ENCODE data around the gene MARCHF10. TPM values are rescaled to one million over a fixed set of nuclear protein-coding genes. Genes with fewer than 3 reads are reported as not detected.

MARCHF10 gene
- total RNA-seq, 2 experiments from 2014 or later: 0.08 to 0.14 TPM

DNA sequence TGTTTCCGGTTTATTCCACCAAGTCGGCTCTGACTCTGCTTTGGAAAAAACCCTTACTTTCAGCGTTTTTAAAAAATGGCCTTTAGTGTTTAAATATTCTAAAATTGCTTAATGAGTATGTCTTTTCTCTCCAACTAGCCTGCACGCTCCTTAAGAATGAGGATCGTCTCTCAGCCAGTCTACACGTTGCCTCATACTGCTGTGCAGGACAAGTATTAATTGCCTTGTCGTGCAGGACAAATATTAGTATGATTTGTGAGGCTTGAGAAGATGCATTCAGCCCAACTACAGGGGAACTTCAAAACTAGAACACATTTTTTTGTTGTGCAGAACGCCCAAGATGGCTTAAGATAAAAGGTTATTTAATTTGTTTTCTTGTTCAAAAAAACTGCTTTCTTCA, 61.2 kb downstream of the MARCHF10 start:
- POLR2A ChIA-PET: no interaction called here
- Mint-ChIP-seq H3K4me1 (no peaks in the 10 kb centered on the region), H3K27me3 (peaks cover 5% of the 10 kb centered on the region), H3K9me3 (no peaks in the 10 kb centered on the region), H3K36me3 (no peaks in the 10 kb centered on the region), H3K4me3 (no peak overlapping the region), H3K27ac (no peak overlapping the region)
- ATAC-seq (ENCODE audit: low read depth) (no peak), DNase-seq (no peak)

DNA sequence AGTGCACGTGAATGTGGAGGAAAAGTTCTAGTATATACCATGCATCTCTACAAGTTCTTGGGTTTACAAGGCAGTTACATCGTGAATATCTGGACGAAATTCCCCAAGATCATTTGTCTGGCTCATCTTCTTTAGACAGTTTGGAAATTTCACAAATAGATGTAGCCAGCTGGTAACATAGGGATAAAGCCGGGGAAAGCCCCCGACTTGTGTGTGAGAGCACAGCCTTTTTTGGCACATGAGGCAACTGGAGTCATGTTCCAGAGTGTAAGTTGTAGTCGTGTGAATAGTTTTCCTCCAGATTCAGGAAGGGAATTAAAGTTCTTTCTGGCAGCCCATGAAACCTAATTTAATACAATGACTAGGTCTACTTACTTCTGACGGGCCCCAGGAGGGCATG, 62.3 kb downstream of the MARCHF10 start:
- POLR2A ChIA-PET: no interaction called here
- no peak for ATAC-seq (ENCODE audit: low read depth)
- Mint-ChIP-seq H3K9me3 (no peaks in the 10 kb centered on the region), H3K27ac (no peak overlapping the region), H3K27me3 (peaks cover 5% of the 10 kb centered on the region), H3K4me1 (no peaks in the 10 kb centered on the region), H3K36me3 (no peaks in the 10 kb centered on the region), H3K4me3 (no peak overlapping the region)
- DNase-seq: no peak

DNA sequence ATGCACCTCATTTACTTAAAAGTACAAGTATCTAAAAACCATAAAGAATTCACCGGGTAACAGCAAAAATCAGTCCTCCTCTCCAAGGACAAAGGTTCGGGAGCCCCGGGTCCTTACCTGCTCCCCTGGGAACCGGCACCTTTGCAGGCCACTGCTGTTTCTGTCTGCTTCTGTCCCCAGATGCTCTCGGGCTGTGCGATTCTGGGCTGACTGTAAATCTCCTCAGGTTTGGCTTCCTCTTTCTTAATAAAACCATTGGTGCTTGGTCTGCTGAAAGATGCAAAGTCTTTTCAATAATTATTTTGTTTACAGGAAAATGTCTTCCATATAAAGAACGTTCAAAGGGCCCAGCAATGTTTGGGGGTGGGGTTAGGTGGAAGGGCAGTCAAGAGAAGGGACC, 63.9 kb downstream of the MARCHF10 start:
- H3K4me3 Mint-ChIP-seq: no peak overlapping the region
- POLR2A ChIA-PET: no interaction called here
- peaks cover 5% of the 10 kb centered on the region for H3K27me3 Mint-ChIP-seq

DNA sequence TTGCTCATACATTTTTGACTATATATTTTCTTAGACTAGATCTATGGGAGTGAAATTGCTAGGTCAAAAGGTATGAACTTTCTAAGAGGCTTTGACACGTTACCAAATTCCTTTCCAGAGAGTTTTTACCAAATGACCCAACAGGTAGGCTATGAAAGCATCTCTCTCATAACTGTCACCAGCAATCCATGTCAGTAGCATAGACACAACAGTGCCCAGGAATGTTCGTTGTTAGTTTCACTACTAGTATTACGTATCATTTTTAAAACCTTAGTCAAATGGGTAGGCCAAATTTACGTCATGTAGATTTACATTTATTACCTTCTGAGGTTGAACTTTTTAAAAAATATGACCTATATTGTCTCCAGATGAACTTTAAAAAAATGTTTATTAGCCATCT, 66.8 kb downstream of the MARCHF10 start:
- no peaks in the 10 kb centered on the region for H3K9me3 Mint-ChIP-seq
- ATAC-seq (ENCODE audit: low read depth) (no peak), DNase-seq (no peak)
- H3K36me3 Mint-ChIP-seq: no peaks in the 10 kb centered on the region
- no peak overlapping the region for H3K27ac Mint-ChIP-seq
- no peaks in the 10 kb centered on the region for H3K4me1 Mint-ChIP-seq
- POLR2A ChIA-PET: no interaction called here
- H3K4me3 Mint-ChIP-seq: no peak overlapping the region
- H3K27me3 Mint-ChIP-seq: peaks cover 7% of the 10 kb centered on the region

More for the DNA sequence above, 63.9 kb downstream of the MARCHF10 start:
- Mint-ChIP-seq H3K36me3 (no peaks in the 10 kb centered on the region), H3K4me1 (no peaks in the 10 kb centered on the region), H3K9me3 (no peaks in the 10 kb centered on the region), H3K27ac (no peak overlapping the region)
- DNase-seq (no peak), ATAC-seq (ENCODE audit: low read depth) (no peak)

GRCh38 chr17:62739645-62740388, 68.3 kb downstream of the MARCHF10 start:
- Mint-ChIP-seq H3K4me3 (no peak overlapping the region), H3K27ac (no peak overlapping the region), H3K4me1 (no peaks in the 10 kb centered on the region), H3K27me3 (peaks cover 6% of the 10 kb centered on the region), H3K36me3 (no peaks in the 10 kb centered on the region), H3K9me3 (no peaks in the 10 kb centered on the region)
- ATAC-seq (ENCODE audit: low read depth): no peak
- POLR2A ChIA-PET: no interaction called here
- no peak for DNase-seq

DNA sequence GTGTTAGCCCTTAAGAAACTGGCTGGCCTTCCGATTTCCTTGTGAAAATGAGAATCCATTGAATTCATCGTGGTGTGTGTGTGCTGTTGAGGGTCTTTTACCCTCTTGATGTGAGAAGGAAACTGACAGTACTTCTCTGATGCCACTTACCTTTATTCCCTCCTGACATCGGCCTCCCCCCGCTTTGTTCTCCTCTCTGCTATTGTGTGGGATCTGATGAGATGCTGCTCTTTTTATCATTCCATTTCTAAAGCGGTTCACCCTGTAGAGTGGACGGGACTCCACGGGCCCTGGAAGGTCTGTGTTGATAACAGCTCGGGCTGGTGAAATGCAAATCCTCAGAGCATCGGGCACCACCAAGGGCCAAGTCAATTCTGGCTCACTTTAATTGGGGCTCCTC, 69.8 kb downstream of the MARCHF10 start:
- DNase-seq: no peak
- ATAC-seq (ENCODE audit: low read depth): no peak
- POLR2A ChIA-PET: no interaction called here
- Mint-ChIP-seq H3K9me3 (no peaks in the 10 kb centered on the region), H3K4me1 (no peaks in the 10 kb centered on the region), H3K27ac (no peak overlapping the region), H3K36me3 (no peaks in the 10 kb centered on the region), H3K4me3 (no peak overlapping the region), H3K27me3 (peaks cover 16% of the 10 kb centered on the region)

- Mint-ChIP-seq H3K36me3 (no peaks in the 10 kb centered on the region), H3K4me1 (no peaks in the 10 kb centered on the region), H3K9me3 (no peaks in the 10 kb centered on the region), H3K27ac (no peak overlapping the region), H3K4me3 (no peak overlapping the region), H3K27me3 (peaks cover 16% of the 10 kb centered on the region)
- ATAC-seq (ENCODE audit: low read depth) (no peak), DNase-seq (no peak)
- POLR2A ChIA-PET: no interaction called here
Measured at GRCh38 chr17:62737513-62737912, 70.6 kb downstream of the MARCHF10 start.

- Mint-ChIP-seq H3K4me3 (no peak overlapping the region), H3K4me1 (no peaks in the 10 kb centered on the region), H3K27me3 (peaks cover 20% of the 10 kb centered on the region), H3K27ac (no peak overlapping the region), H3K36me3 (no peaks in the 10 kb centered on the region), H3K9me3 (no peaks in the 10 kb centered on the region)
- POLR2A ChIA-PET: no interaction called here
- ATAC-seq (ENCODE audit: low read depth) (no peak), DNase-seq (no peak)
Measured at GRCh38 chr17:62735044-62735651, 73.0 kb downstream of the MARCHF10 start.

- Mint-ChIP-seq H3K4me3 (no peak overlapping the region), H3K27me3 (peaks cover 28% of the 10 kb centered on the region), H3K27ac (no peak overlapping the region), H3K9me3 (no peaks in the 10 kb centered on the region), H3K36me3 (no peaks in the 10 kb centered on the region), H3K4me1 (no peaks in the 10 kb centered on the region)
- DNase-seq: no peak
- POLR2A ChIA-PET: no interaction called here
- ATAC-seq (ENCODE audit: low read depth): no peak
Measured at GRCh38 chr17:62732125-62732524, 76.0 kb downstream of the MARCHF10 start.

- Mint-ChIP-seq H3K27me3 (peaks cover 37% of the 10 kb centered on the region), H3K4me1 (peaks cover 12% of the 10 kb centered on the region), H3K9me3 (no peaks in the 10 kb centered on the region), H3K36me3 (no peaks in the 10 kb centered on the region), H3K4me3 (no peak overlapping the region), H3K27ac (no peak overlapping the region)
- no peak for ATAC-seq (ENCODE audit: low read depth)
- DNase-seq: no peak
- POLR2A ChIA-PET: no interaction called here
Measured at GRCh38 chr17:62727916-62728672, 80.0 kb downstream of the MARCHF10 start.

DNA sequence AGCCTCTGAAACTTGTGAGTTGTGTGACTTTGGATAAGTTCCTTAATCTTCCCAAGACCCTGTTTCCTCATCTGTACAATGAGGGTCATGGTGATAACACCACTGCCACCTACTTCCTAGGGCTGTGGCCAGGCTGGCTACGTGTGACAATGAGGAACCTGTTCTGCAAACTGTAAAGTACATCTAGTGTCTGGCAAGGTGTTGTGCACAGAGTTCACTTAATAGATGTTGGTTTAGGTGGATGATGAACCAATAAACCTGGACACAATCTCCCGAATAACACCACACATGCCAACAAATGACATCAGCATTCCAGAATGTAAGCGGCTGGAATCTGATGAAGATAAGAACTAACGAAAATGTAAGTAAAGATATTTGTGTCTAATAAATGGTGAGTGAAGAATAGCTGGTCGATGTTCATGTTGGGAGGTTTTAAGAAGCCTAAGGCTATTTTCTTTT, 82.3 kb downstream of the MARCHF10 start:
- ATAC-seq (ENCODE audit: low read depth) (no peak), DNase-seq (no peak)
- Mint-ChIP-seq H3K27ac (no peak overlapping the region), H3K36me3 (no peaks in the 10 kb centered on the region), H3K4me3 (no peak overlapping the region), H3K4me1 (peaks cover 12% of the 10 kb centered on the region), H3K9me3 (no peaks in the 10 kb centered on the region), H3K27me3 (peaks cover 52% of the 10 kb centered on the region)
- POLR2A ChIA-PET: interaction anchor here (1.5 kb wide), 1 partner anchor 9 kb away, joined by 3 read pairs; no protein-coding TSS in a partner anchor

- DNase-seq (peak; percentile 60), ATAC-seq (ENCODE audit: low read depth) (peak; percentile 98)
- no peaks in the 10 kb centered on the region for H3K9me3 Mint-ChIP-seq
- H3K36me3 Mint-ChIP-seq: no peaks in the 10 kb centered on the region
- peaks cover 64% of the 10 kb centered on the region for H3K27me3 Mint-ChIP-seq
- peak overlapping the region; percentile 57 for H3K27ac Mint-ChIP-seq
- POLR2A ChIA-PET: interaction anchor here (1.5 kb wide), 1 partner anchor 8 kb away, joined by 3 read pairs; no protein-coding TSS in a partner anchor
- peak overlapping the region; percentile 68 for H3K4me3 Mint-ChIP-seq
- H3K4me1 Mint-ChIP-seq: peaks cover 12% of the 10 kb centered on the region
Measured at GRCh38 chr17:62724398-62725146, 83.5 kb downstream of the MARCHF10 start.

- Mint-ChIP-seq H3K4me3 (no peak overlapping the region), H3K27ac (no peak overlapping the region), H3K9me3 (no peaks in the 10 kb centered on the region), H3K4me1 (peaks cover 12% of the 10 kb centered on the region), H3K36me3 (no peaks in the 10 kb centered on the region), H3K27me3 (peaks cover 70% of the 10 kb centered on the region)
- POLR2A ChIA-PET: no interaction called here
- DNase-seq: no peak
- ATAC-seq (ENCODE audit: low read depth): no peak
Measured at GRCh38 chr17:62723842-62724241, 84.3 kb downstream of the MARCHF10 start.

Measured in activated naive CD8-positive, alpha-beta T cell treated with anti-CD3 and anti-CD28 coated beads, Interleukin-2, amount 10 ng/mL, durations not matched to agents 7 days and 5 days (primary cell).